ENCODE data around the gene BCAS4.
"Not testable (repeated sequence)": the region's sequence is repeated elsewhere in the genome, so short reads cannot be mapped to it uniquely, and the experiment has no call there.

Gene BCAS4

DNA sequence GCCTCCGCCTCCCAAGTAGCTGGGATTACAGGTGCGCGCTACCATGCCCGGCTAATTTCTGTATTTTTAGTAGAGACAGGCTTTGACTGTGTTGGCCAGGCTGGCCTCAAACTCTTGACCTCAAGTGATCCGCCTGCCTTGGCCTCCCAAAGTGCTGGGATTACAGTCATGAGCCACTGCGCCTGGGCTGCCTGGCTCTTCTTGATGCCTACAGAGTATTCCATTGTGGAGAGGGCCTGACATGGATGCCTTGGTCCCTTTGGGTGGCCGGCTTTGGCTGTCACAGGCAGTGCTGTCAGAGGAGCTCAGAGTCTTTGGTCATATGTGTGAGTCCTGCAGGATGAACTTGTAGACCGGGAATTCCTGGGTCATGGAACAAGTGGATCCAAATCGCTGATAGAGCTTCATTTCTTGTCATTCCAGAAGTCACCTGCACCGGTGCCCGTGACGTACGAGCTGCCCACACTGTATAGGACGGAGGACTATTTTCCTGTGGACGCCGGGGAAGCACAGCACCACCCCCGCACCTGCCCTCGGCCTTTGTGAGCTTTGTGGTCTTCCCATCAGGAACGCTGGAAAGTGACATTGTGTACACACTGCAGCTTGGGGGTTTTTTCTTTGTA is 81.3 kb downstream of the BCAS4 start:
- DNase-seq (ENCODE audit: low spot score), result no peak

DNA sequence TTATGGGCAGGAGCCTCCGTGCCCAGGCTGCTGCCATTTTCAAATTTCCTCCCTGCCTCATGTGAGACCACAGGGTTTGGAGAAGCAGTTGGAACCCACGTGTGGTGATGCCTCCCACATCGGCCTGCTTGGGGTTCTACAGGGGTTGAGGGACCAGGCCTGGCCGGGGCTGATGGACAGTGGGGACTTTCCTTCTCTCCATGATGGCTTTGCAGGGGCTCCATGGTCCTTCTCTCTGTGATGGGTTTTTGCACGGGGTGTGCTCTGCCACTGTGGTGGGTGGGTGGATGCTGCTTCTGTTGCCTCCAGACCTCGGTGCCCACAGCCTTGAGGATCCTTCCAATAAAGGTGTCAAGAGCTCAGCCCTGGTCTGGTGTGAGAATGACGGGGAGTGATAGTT is 82.0 kb downstream of the BCAS4 start:
- DNase-seq (ENCODE audit: low spot score), result no peak

DNA sequence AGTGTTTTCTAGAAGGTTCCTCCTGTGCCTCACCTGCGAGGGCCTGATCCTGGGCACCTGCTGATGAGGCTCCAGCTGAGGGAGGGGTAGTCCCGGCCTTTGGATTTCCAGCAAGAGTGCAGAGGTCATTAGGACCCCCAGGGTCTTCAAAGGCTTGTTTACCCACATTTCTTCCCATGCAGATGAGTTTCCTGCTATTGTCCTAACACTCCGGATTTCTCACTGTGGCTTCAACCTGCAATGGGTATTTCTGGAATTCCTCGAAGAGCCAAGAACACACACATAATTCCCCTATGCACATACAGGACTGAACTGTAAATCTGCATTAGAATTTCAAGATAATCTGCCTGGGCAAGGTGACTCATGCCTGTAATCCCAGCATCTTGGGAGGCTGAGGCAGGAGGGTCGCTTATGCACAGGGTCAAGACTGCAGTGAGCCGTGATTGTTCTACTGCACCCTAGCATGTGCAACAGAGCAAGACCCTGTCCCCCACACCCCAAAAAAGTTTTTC is 82.4 kb downstream of the BCAS4 start:
- no peak for DNase-seq (ENCODE audit: low spot score)

DNA sequence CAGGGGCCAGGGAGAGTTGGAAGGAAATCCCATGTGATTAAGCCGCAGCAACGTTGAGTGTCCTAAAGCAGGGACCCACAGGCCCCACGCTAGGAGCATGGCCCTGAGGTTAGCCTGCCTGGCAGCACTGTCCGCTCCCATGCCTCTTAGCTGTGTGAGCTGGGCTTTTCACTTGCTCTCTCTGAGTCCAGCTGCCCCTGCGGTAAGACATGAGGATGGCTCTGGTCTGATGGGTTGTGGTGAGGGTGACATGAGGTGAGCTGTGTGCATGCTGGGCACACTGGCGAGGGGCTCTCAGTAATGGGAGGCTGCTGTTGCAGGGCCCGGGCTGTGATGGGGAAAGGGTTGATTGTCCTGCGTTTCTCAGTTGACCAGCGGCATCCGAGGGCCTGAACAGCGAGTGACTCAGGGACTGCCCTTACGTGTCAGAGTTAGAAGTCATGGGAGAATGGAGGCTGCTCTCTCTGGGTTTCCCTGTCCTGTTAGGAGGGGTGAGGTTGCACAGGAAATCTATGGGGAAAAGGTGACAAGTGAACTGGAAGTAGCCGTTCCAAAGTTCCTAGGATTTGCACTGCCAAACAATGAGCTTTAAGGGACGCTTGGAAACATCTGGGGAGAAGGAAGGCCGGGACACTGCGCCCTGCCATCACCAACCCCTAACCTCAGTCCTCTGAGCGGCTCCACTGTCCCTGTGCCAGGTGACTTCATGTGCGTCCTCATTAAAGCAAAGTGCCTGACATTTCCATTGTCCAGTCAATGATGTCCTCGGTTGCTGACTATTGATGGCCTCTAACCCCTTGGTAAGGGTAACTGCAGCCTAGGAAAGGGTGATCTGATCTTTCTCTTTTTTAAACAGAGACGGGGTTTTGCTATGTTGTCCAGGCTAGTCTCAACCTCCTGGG is 85.0 kb downstream of the BCAS4 start:
- DNase-seq (ENCODE audit: low spot score), result no peak

DNA sequence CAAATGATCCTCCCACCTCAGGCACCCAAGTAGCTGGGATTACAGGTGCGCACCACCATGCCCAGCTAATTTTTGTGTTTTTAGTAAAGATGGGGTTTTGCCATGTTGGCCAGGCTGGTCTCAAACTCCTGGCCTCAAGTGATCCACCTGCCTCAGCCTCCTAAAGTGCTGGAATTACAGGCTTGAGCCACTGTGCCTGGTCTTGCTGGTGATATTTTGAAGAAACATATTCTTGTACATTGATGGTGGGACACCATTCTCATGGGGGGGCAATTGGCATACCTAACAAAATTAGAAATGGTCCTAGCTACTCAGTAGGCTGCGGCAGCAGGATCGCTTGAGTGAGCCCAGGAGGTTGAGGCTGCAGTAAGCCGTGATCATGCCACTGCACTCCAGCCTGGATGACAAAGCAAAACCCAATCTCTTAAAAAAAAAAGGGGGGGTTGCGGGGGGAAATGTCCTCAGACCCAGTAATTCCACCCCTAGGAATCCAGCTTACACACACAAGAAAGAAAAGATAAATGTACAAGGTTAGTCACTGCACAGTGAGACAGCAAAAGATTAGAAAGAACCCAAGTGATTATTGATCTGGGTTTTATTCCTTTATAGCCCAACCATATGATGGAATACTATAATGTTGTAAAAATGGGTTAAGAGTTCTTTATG is 87.0 kb downstream of the BCAS4 start:
- not testable (repeated sequence) for DNase-seq (ENCODE audit: low spot score)

DNA sequence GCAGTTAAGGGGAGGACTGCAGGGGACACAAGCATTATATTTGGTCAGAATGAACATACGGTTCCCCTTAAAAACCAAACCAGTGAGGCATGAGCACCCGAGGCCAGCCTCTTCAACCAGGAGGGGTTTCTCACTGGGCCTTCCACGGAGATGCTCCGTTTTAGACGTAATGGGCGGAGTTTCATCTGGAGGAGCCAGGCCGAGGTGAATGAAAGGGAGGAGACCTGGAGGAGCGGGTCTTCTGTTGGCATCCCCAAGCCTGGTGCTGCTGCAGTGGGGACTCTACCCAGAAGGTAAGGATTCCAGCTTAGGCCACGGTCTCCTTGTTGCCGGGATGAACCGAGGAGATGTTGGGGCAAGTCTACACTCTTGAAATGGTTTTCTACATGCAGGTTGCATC is 89.0 kb downstream of the BCAS4 start:
- no peak for DNase-seq (ENCODE audit: low spot score)

DNA sequence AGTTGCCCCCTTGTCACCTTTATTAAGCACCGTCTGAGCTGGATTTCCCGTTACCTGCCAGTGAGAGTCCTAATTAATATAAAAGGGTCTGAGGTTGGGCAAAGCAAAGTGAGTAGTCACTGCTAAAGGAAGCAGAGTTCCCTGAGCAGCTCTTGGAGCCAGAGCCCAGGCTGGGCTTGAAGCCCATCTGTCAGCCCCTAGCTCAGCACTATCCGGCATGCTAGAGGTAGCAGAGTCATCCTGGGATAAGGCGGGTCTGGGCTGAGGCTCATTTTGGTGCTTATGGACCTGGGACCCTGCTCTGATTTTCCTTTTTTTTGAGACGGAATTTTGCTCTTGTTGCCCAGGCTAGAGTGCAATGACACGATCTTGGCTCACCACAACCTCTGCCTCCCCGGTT is 90.2 kb downstream of the BCAS4 start:
- DNase-seq (ENCODE audit: low spot score), result no peak

DNA sequence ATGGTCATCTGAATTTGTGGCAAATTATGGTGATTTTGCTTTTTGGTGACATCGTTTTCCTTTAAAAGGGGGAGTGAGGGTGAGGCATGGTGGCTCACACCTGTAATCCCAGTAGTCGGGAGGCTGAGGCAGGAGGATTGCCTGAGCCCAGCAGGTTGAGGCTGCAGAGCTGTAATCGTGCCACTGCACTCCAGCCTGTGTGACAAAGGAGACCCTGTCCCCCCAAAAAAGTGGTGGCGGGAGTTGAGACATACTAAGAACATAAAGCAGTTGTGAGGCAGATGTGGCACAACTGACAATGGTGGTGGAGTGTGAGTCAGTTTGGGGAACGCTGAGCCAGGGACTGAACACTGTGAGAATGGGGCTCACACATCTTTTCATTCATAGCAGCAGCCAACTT is 90.9 kb downstream of the BCAS4 start:
- DNase-seq (ENCODE audit: low spot score), result no peak

DNA sequence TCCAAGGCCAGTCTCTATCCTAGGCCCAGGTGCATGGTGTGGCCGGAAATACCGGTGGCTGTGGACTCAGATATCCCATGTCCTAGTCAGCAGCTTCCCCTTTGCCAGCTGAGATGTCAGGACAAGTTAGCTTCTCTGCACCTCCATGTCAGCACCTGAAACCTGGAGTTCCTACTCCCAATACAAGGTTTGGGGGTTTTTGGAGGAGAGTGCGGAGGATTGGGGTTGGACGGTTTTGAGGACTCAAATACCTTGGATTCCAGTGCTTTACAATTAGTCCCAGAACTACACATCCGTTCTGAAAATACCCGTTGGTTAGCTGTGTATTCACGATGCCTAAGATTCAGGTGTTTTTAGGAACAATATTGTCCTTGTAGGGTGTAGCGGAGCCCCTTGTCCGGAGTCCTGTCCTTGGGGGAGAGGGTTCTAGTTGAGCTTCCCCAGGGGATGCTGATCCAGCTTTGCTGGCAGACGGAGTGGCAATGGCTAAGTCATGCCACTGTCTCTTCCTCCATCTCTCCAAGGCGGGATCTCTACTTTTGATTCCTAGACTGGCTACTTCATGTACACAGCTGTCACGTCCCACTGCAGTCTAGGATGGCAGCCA is 91.4 kb downstream of the BCAS4 start:
- no peak for DNase-seq (ENCODE audit: low spot score)

DNA sequence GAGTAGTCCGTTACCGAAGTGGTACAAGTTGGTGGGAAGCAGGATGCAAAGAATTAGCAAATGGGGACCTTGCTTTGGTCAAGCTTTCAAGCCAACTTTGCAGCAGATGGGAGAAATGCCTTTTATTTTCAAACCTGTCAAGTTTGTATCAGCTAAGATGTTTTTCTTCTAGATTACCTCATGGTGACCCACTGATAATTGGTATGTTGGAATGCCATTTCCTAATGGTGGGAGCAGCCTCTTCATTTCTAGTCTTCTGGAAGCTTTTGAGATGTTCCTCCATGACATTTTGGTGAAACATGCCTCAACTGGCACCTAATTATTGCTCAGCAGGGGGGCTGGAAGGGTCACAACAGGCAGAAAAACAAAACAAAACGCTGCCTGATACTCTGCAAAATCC is 92.7 kb downstream of the BCAS4 start:
- no peak for DNase-seq (ENCODE audit: low spot score)

DNA sequence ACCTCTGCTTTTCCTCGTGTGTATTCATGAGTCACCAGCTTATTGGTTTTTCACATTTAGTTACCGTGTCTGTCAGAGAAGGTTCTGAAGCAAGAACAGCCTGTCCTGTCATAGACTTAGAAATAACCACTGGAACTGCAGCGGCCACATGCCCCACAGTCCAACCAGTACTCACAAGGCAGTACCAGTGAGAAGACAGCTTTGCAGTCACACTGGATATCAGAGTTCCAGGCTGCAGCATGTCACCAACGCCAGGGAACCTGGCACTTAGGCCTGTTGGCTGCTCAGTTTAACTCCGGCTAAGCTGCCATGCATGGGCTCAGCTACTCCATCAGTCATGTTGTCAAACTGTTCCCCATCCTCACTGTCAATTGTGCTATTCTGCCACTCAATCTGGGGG is 96.3 kb downstream of the BCAS4 start:
- DNase-seq (ENCODE audit: low spot score), result no peak

DNA sequence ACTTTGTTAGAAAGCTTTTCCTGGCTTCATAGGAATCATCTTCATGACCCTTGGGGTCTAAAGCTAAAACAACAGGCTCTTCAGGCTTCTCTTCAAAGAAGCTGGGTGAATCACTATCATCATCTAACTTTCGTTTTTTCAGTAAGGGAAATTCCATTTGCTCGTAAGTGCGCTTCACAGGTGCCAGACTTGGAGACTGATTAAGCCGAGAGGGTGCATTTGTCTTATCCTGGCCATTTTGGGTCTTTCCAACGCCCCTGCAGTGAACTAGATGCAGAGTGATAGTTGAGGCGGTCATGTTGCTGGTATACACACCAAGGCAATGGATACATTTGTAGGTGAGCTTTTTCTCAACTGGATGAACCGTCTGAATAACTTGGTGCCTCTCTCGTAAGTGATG is 97.5 kb downstream of the BCAS4 start:
- no peak for DNase-seq (ENCODE audit: low spot score)

DNA sequence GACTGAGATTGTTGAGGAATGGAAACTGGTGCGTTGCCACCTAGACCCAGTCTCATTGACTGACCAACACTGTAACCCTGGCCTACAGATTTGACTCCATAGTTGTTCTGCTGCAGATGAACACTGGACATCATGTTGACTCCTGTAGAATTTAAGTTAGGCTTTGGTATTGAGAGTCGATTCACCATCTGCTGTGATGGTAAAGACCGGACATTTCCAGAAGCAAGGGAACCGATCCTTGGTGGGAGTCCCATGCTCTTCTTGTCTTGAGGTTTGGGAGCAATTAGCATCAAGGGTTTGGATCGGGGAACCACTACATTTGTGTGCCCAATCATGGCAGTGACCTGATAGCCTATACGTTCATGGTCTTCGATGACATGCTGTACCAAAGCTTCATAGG is 98.8 kb downstream of the BCAS4 start:
- no peak for DNase-seq (ENCODE audit: low spot score)

DNA sequence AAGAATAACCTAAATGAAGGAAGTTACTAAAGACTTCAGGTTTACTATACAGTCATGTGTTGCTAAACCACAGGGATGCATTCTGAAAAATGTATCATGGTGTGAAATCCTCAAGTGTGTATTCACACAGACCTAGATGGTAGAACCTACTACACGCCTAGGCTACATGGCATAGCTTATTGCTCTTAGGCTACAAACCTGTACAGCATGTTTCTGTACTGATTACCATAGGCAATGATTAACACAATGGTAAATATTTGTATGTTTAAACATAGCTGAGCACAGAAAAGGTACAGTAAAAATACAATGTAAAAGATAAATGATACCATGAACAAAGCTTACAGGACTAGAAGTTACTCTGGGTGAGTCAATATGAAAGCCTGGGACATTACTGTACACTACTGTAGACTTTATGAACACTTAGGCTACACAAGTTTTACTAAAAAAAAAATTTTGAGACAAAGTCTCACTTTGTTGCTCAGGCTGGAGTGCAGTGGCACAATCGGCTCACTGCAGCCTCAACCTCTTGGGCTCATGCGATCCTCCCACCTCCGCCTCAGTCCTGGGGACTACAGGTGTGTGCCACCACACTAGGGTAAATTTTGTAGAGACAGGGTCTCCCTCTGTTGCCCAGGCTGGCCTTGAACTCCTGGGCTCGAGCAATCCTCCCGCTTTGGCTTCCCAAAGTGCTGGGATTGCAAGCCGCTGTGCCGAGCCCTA is 100.4 kb downstream of the BCAS4 start:
- DNase-seq (ENCODE audit: low spot score), result no peak

DNA sequence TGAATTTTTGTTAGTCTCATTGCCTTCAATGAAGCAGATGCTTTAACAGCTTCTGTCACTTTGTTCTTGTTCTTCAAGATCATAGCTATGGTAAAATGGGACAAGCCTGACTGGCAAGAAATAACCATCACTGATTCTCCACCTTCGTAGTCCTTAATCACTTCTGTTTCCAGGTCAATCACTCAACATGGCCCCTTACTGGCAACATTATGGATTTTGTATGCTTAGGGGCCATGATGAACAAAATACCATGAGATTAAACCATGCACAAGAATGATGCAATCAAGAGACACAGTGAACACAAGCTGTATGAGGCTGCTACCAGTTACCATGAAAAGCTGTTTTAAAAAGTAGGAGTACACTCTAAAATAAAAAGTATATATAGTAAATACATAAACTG is 103.6 kb downstream of the BCAS4 start:
- no peak for DNase-seq (ENCODE audit: low spot score)

DNA sequence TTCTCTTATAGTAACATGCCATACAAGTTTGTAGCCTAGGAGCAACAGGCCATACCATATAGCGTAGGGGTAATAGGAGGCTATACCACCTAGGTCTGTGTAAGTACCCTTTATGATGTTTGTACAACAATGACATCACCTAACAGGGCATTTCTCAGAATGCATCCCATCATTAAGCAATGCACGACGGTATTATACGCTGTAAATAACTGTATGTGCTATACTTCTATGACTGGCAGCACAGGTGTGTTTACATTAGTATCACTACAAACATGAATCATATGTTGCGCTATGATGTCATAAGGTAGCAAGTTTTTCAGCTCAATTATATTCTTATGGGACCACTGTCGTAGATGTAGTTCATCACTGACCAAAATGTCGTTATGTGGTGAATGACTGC is 105.4 kb downstream of the BCAS4 start:
- no peak for DNase-seq (ENCODE audit: low spot score)

DNA sequence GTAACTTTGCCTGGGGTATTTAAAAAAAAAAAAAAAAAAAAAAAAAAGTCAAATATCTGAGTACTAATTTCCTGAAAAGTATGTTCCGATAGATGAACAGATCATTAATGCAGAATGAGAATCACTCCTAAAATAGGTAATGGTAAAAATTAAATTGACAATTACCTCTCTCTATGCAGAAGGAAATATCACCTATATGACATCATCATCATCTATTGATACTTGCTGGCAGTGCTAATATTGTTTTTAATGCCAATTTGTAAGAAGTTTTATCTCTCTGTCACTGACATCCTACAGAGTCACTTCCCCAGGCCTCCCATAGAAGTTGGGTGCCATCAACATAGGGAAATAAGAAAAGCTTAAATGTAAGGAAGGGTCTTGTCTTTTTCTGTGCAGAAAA is 106.4 kb downstream of the BCAS4 start:
- DNase-seq (ENCODE audit: low spot score), result no peak

DNA sequence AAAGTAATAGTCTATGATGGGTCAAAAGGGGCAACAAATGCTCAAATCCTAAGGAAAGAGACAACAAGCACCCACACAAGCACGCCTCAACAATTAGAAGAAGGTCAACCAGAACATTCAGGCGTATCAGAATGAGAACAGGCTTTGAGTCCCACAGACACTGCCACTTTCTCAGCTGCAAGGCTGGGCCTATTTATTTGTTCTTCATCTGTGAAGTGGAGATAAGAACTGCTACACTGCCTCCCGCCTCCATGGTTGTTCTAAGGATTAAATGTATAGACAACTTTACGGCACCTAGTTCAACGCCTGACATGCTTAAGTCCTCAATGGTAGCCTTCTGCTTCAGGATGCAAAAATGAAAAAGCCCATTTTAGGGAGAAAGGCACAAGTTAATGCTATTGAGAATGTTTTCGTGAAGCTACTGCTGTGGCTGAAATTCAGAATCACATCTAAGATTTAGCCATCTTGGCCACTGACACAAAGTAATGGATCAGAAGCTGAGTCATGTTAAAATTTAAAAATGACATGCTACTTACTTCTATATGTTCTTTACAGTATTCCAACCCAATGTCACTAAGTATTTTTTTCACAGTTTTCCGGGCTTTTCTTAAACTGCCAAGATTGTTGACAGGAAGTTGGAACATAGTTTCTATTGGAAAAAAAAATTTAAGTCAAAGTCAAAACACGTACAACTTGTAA is 108.6 kb downstream of the BCAS4 start:
- DNase-seq (ENCODE audit: low spot score), result no peak

DNA sequence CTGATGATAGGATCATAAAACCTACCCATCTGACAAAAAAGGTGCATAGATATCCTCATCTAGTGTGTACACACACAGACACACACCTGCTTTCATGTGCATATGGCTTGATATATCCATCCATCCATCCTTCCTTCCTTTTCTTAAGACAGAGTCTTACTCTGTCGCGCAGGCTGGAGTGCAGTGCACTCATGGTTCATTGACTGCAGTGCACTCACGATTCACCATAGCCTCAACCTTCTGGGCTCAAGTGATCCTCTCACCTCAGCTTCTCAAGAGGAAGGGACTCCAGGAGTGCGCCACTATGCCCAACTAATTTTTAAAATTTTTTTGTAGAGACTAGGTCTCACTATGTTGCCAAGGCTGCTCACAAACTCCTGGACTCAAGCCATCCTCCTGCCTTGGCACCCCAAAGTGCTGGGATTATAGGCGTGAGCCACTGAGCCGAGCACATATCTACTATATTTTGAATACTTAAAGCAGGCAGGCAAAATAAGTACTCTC is 109.3 kb downstream of the BCAS4 start:
- DNase-seq (ENCODE audit: low spot score), result no peak

DNA sequence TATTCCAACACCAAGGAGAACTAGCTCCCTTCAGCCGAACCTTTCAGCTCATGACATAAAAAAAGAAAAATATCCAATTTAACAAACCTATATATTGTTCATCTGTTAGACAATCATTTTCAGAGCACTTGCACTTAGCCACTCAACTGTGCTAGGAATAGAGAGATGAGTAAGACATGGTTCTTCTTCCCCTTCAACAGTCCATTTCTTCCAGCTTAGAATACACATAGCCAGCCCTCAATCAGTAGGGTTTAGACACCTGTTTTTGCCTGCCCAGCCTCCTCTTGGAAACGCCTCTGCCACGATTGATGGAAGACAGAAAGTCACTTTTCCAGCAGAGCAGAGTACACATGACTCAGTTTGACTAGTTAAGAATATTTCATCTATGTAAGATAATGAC is 114.6 kb downstream of the BCAS4 start:
- no peak for DNase-seq (ENCODE audit: low spot score)

DNA sequence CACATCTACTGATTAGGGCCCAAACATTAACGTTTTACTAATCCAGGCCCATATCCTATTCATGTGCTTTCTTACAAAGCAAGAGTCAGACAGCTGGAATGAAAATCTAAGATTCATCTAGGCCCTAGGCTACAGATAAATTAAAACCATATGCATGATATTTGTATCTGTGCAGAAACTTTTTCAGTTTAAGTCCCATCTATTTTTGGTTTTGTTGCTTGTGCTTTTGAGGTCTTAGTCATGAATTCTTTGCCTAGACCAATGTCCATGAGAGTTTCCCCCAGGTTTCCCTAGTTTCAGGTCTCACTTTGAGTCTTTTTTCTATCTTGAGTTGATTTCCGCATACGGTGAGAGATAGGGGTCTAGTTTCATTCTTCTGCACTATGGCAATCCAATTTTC is 116.2 kb downstream of the BCAS4 start:
- no peak for DNase-seq (ENCODE audit: low spot score)
